Stimulated activated CD4-positive, alpha-beta T cell treated with anti-CD3 and anti-CD28 coated beads, TNF-alpha, amount 100 ng/mL, for 4 hours (primary cell): Measurements from ENCODE around the gene CPVL.
A peak's percentile ranks its signal among the peaks of the same experiment; 100 is the strongest.

Source experiments
- DNase-seq, 3 experiments: peaks; one replicate each; pipeline ENCODE4 v3.0.0-alpha.2; 2020; ENCODE audit warnings: low read depth in 3 of 3

The CPVL gene

GRCh38 chr7:29146057-29146706 lies at the start of gene CPVL:
CPVL (minus strand) TSS chr7:29146537; CDS start chr7:29121061, 25,476 bp downstream.
- no peak for DNase-seq

DNA sequence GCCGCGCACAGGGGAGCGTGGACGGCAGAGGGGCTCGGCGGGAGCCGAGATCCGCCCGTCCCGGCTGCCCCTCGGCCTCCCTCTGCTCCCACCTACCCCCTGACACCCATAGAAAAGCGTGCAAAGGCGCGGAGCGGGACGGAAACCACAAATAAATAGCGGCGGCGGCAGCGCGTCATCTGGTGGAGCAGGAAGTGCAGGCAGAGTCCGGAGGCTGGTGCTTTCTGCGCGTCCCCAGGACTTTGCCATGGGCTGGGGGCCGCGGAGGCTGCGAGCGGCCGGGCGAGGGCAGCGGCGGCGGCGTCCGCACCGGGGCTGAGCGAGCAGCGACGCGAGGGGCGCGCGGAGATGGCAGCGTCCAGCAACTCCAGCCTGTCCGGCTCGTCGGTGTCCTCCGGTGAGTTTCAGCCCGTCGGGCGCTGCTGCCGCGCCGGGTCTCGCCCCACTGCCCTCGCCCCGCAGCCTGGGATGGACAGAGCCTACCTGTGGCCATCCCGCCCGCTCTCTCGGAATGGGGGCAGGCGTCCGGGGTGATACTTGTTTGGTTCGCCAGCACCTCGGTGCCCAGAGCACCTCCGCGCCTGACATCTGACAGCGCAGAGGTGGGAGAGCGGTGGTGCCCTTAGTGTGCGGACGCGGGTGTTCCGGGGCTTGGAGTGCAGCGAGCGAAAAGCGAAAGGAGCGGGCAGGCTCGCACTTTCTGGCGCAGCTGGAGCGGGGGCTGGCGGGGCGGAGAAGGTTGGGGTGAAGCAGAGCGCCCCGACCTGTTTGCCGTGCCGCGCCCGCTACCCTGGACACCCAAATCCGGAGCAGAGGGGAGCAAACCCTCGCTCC lies 48.5 kb upstream of the CPVL start, which contains the start of gene CHN2:
Gene CHN2, plus strand, starts transcription at position 182 of the 834 bp plus-strand sequence.
- peak in 2 of 3 experiments; percentile 4 to 9 for DNase-seq

GRCh38 chr7:29194206-29194593 lies 47.9 kb upstream of the CPVL start:
- peak in 1 of 3 experiments; percentile 1 for DNase-seq

DNA sequence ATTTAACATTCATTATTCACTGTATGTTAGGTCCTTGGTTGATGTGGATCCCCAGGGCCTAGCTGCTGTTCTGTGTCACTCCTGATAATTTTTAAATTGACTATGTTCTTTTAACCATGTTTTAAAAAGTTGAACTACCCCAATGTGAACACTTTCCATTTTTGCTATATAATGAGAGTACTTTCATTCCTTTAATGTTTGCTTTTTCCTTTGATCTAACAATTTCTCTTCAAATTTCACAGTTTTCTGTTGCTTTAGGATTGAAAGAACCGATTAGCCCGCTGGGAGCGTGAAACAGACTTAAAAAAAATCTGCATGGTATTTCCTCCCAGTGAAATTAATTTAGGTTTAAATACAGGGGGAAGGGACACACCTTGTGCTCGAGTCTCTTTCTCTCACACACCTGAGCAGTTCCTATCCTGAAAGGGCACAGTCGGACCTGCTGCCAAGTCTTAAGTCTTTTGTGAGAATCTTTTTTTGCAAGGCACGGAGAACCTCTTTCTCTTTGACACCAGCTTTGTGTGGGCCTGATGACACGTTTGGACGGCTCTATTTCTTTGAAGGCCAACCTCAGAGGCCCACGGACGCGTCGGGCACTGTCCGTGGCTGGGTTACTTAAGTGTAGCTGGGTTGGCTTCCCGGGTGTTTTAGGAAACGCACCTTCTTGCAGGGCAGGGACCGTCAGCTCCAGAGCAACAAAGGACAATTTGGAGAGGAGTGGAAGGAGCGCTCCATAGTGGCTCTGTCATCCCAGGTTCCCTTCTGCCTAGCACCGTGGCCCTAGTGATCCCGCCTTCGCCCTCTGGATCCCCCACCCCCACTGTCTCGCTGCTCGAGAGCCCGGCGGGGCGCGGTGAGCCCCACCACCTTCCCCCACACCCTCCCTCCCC lies 47.2 kb upstream of the CPVL start:
- DNase-seq: no peak

DNA sequence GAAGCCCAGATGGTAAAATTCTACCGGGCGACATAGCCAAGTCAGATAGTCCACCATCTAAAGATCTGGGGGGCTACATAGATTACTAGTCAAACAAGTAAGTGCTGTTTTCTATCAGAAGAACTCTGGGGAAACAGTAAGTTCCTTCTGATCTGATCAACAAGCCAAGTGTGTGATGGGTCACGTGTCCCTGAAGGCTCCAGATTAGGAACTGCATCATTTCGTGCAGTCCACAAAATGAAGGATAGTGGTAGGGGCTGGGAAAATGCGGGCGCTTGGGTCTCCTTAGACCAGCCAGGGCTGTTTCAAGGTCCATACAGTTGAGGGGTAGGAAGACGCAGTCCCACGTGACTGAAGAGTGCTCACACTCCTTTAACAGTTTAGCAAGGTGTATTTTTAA lies 46.5 kb upstream of the CPVL start:
- DNase-seq: no peak

- DNase-seq: no peak
Measured at GRCh38 chr7:29192323-29192722, 46.0 kb upstream of the CPVL start.

DNA sequence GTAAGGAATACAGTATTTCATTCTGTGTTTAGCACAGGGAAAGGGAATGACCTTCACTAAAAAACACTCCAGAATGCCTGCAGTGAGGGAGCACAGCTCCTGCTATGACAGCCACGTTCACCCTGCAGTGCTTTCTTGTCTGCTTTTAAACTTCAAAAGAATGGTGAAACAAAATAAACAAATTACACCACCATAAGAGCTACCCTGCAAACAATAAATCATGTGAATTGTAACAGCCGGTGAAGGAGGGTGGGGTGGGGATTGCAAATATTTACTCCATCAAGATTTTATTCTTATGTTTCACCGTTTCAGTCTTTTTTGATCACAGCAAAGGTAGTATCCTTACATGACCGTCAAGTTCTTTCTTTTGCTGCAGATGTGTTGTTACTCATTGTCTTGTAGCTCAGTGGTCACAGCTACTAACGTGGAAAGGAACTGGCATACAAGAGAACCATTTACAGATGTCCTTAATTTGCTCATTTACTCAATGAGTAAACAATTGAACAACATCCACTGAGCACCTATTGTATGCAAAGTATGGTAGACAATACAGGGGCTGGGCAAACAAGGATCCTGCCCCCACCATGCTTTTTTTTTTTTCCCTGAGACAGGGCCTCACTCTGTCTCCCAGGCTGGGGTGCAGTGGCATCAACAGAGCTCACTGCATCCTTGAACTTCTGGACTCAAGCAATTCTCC lies 44.2 kb upstream of the CPVL start:
- no peak for DNase-seq

- peak in 2 of 3 experiments; percentile 8 to 12 for DNase-seq
Measured at GRCh38 chr7:29189743-29190201, 43.4 kb upstream of the CPVL start.

- no peak for DNase-seq
Measured at GRCh38 chr7:29185613-29186012, 39.3 kb upstream of the CPVL start.

DNA sequence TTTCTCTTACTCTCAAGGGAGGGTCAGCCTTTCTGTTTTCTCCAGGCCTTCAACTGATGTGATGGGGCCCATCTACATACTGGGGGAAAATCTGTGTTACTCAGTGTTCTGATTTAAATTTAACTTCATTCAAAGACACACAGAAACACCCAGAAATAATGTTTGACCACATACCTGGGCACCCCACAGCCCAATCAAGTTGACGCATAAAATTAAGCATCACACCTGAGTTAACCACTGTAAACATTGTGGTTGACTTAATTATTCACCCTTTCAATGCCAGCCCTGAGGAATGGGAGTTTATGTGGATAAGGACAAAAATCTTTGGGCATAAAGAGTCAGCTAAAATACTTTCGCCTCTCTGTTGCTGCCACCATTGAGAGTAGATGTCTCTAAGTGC lies 38.3 kb upstream of the CPVL start:
- DNase-seq: no peak

DNA sequence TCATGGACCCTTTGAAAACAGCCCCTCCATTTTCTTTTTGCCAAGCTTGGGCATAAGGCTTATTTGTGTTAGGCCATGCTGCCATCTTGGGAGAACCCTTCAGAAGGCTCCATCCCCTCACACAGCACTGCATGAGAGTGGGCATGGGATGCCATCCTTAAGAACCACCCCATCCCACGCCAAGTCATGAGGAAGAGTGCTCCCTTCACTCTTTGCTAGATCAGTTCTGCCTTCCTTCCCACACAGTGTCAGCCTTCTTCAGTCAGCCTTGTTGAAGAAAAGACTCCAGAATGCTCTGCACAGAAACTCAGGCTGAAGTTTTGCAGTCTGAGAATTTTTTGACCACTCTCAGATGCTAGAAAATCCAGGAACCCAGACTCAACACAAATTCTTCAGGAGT lies 32.8 kb upstream of the CPVL start:
- no peak for DNase-seq

DNA sequence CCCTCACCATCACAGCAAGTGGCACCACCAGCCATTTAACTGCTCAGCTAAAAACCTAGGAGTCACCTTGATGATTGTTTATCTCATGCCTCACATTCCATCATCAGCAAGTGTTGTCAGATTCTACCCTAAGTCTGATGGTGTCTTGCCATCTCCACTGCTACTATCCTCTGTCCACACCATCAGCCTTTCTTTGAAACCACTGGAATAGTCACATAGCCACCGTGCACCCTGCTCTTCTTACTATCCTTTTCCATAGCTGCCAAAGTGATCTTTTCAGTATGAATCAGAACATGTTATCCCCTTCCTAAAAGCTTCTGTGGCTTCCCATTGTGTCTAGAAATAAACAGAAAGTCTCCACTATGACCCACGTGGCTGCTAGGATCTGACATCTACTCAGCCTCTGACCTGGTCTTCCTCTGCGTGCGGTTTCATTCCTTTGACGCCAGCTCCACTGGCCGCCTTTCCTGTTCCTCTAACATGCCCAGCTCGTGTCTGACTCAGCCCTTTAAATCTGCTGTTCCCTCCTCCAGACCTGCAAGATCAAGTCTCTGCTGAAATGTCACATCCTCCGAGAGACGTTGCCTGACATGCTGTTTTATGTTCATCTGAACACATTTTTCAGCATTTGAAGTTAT lies 31.7 kb upstream of the CPVL start:
- no peak for DNase-seq

DNA sequence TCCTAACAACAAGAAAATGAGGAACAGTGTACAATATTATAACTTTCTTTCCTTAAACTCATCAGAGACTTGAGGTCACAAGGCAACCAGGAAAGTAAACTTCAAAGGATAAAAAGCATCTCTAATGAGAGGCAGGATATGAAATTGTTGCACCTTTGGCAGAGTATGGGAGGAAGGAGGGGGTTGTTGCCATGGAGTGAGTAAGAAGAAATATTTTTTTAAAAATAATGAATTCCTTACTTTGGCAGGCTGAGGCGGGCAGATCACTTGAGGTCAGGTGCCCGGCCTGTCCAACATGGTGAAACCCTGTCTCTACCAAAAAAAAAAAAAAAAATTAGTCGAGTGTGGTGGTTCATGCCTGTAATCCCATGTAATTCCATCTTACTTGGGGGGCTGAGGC lies 27.1 kb upstream of the CPVL start:
- DNase-seq: no peak

- no peak for DNase-seq
Measured at GRCh38 chr7:29170781-29171180, 24.4 kb upstream of the CPVL start.

GRCh38 chr7:29167721-29168120 lies 21.4 kb upstream of the CPVL start:
- no peak for DNase-seq

- DNase-seq: no peak
Measured at GRCh38 chr7:29163854-29164253, 17.5 kb upstream of the CPVL start.

DNA sequence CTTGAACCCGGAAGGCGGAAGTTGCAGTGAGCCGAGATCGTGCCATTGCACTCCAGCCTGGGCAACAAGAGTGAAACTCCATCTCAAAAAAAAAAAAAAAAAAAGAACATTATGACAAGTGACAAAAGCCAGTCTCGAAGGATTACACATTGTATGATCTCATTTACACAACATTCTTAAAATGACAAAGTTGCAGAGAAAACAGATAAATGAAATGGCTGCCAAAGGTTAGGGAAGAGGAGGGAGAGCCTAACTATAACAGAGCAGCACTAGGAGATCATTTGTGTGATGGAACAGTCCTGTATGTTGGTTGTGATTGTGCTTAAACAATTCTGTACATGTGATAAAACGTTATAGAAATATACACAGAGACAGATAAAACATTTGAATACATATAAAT lies 16.2 kb upstream of the CPVL start:
- no peak for DNase-seq

DNA sequence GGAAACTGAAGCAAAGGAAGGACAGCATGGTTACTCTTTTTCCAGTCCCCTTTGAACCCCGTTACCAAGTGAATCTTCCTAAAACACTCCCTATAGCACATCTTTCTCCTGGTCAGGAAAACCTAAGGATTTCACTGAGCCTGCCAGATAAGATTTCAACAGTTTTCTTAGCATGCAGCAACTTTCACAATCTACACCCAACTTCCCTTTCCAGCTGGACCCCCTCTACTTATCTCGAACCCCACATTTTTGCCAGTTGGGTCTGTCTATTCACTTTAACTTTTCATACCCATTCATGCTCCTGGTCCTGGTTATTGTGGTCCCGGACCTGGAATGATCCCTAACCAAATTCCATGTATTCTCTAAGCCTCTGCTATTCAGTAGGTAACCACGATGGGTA lies 14.9 kb upstream of the CPVL start:
- DNase-seq: no peak

GRCh38 chr7:29160080-29160479 lies 13.7 kb upstream of the CPVL start:
- DNase-seq: no peak

- DNase-seq: no peak
Measured at GRCh38 chr7:29158795-29159423, 12.6 kb upstream of the CPVL start.
